ENCODE results near the gene DLX5.

GRCh38 chr7:96982586-96982985 lies 42.0 kb downstream of the DLX5 start:
- TF ChIP-seq CTCF (IDR thresholded peaks at IDR 0.05): no peak
- no peak for TF ChIP-seq MAX (CRISPR knock-in tag; IDR thresholded peaks at IDR 0.05)
- TF ChIP-seq ZNF317 (CRISPR knock-in tag; IDR thresholded peaks at IDR 0.05; ENCODE audit: borderline replicate concordance, low read depth): no peak
- no peak for TF ChIP-seq ZNF396 (CRISPR knock-in tag; IDR thresholded peaks at IDR 0.05; ENCODE audit: borderline replicate concordance)
- no peak for TF ChIP-seq ZNF232 (CRISPR knock-in tag; IDR thresholded peaks at IDR 0.05)
- no peak for TF ChIP-seq STAT6 (CRISPR knock-in tag; conservative IDR thresholded peaks at IDR 0.05; ENCODE audit: low read depth)
- no peak for TF ChIP-seq GABPB1 (CRISPR knock-in tag; IDR thresholded peaks at IDR 0.05)
- no peak for TF ChIP-seq NFATC4 (CRISPR knock-in tag; IDR thresholded peaks at IDR 0.05)
- no peak for TF ChIP-seq FOXP4 (CRISPR knock-in tag; IDR thresholded peaks at IDR 0.05)
- TF ChIP-seq NR3C1 (CRISPR knock-in tag; conservative IDR thresholded peaks at IDR 0.05; ENCODE audit: low read depth): no peak
- no peak for TF ChIP-seq ATF6 (CRISPR knock-in tag; IDR thresholded peaks at IDR 0.05)
- TF ChIP-seq ZNF512 (CRISPR knock-in tag; IDR thresholded peaks at IDR 0.05; ENCODE audit: borderline replicate concordance): no peak
